GM23338 (cell line): ENCODE data around the gene PCSK6.

Experiments
- CREB1 ChIP-seq: fragments of 250-450 bp; sonication (Bioruptor Pico); IDR thresholded peaks from 2 replicates; pipeline ENCODE4 v1.5.0; 2020; ENCODE audit warnings: low read depth, mild to moderate bottlenecking, moderate library complexity
- CTCF ChIP-seq, 2 experiments: fragments of 200-600 bp in 1 of 2; sonication (generic) in 1 of 2; conservative IDR thresholded peaks; 2 replicates each; pipeline versions ENCODE4 v1.5.1 to v1.6.1; 2016 to 2017; ENCODE audit warnings: antibody characterized with exemption in 2 of 2, low read depth in 2 of 2, mild to moderate bottlenecking in 2 of 2, moderate library complexity in 1 of 2
- EZH2 ChIP-seq: fragments of 200-600 bp; sonication (generic); IDR thresholded peaks from one replicate; pipeline ENCODE4 v1.8.0; 2017; ENCODE audit warnings: antibody characterized with exemption, mild to moderate bottlenecking, low read depth; ENCODE audit not compliant: unreplicated experiment
- EZH2phosphoT487 ChIP-seq: fragments of 200-600 bp; sonication (generic); IDR thresholded peaks from one replicate; pipeline ENCODE4 v1.8.1; 2018; ENCODE audit warnings: antibody characterized with exemption; ENCODE audit not compliant: unreplicated experiment
- JUNB ChIP-seq: IDR thresholded peaks from one replicate; pipeline ENCODE4 v1.6.1; 2016; ENCODE audit warnings: antibody characterized with exemption; ENCODE audit not compliant: unreplicated experiment

- TF ChIP-seq CTCF (conservative IDR thresholded peaks at IDR 0.05; ENCODE audit: low read depth in 2 of 2) (no peak), CREB1 (CRISPR knock-in tag) (no peak), EZH2 (no peak), EZH2phosphoT487 (no peak), JUNB (no peak)
Observed at GRCh38 chr15:101506491-101506890, 17.0 kb upstream of the PCSK6 start.
